ENCODE data around the gene ALG8.

ALG8 gene

GRCh38 chr11:78166855-78167469, 27.5 kb upstream of the ALG8 start:
- no peak overlapping the region for H3K4me3 ChIP-seq (ENCODE audit: low read length)
- DNase-seq (ENCODE audit: low read depth) = no peak
- no peak for TF ChIP-seq CTCF (conservative IDR thresholded peaks at IDR 0.05; ENCODE audit: low read depth, low read length)

- TF ChIP-seq CTCF (conservative IDR thresholded peaks at IDR 0.05; ENCODE audit: low read depth, low read length) = no peak
- no peak overlapping the region for H3K4me3 ChIP-seq (ENCODE audit: low read length)
- DNase-seq (ENCODE audit: low read depth) = no peak
Observed at GRCh38 chr11:78164471-78164870, 25.0 kb upstream of the ALG8 start.

GRCh38 chr11:78163828-78164227, 24.4 kb upstream of the ALG8 start:
- DNase-seq (ENCODE audit: low read depth) = no peak
- no peak overlapping the region for H3K4me3 ChIP-seq (ENCODE audit: low read length)
- no peak for TF ChIP-seq CTCF (conservative IDR thresholded peaks at IDR 0.05; ENCODE audit: low read depth, low read length)

- no peak overlapping the region for H3K4me3 ChIP-seq (ENCODE audit: low read length)
- no peak for DNase-seq (ENCODE audit: low read depth)
- TF ChIP-seq CTCF (conservative IDR thresholded peaks at IDR 0.05; ENCODE audit: low read depth, low read length) = no peak
Observed at GRCh38 chr11:78161962-78162371, 22.5 kb upstream of the ALG8 start.

- no peak overlapping the region for H3K4me3 ChIP-seq (ENCODE audit: low read length)
- DNase-seq (ENCODE audit: low read depth) = no peak
- no peak for TF ChIP-seq CTCF (conservative IDR thresholded peaks at IDR 0.05; ENCODE audit: low read depth, low read length)
Observed at GRCh38 chr11:78161346-78161745, 21.9 kb upstream of the ALG8 start.

- DNase-seq (ENCODE audit: low read depth) = no peak
Observed at GRCh38 chr11:78160557-78160956, 21.1 kb upstream of the ALG8 start.

More at GRCh38 chr11:78160557-78160956, 21.1 kb upstream of the ALG8 start:
- TF ChIP-seq CTCF (conservative IDR thresholded peaks at IDR 0.05; ENCODE audit: low read depth, low read length) = no peak
- H3K4me3 ChIP-seq (ENCODE audit: low read length) = no peak overlapping the region

All from retinal pigment epithelial cell (primary cell).